22Rv1 (cell line): ENCODE results near the gene CDC42BPG.

Source experiments
- CTCF ChIP-seq: fragments of 450-650 bp; IDR thresholded peaks from 2 replicates; pipeline ENCODE4 v1.5.1; 2017; ENCODE audit warnings: mild to moderate bottlenecking
- ZFX ChIP-seq: fragments of 450-650 bp; IDR thresholded peaks from 2 replicates; pipeline ENCODE4 v1.6.1; 2017; ENCODE audit warnings: antibody characterized with exemption, borderline replicate concordance

- TF ChIP-seq CTCF (no peak), ZFX (no peak)
Measured at GRCh38 chr11:64791781-64792291, 52.6 kb downstream of the CDC42BPG start.
